H1 (cell line): ENCODE data around the gene RGS9. TPM values are rescaled to one million over a fixed set of nuclear protein-coding genes. Genes with fewer than 3 reads are reported as not detected.

Experiments used
- CTCF ChIA-PET: fragments of 300-600 bp; sonication (Branson Sonifier 250); formaldehyde crosslinking; loops from one replicate; lab custom pipeline; 2021; ENCODE audit not compliant: partially characterized antibody; lab: Charles Lee
- POLR2A ChIA-PET: fragments of 300-600 bp; sonication (Branson Sonifier 250); formaldehyde crosslinking; loops from one replicate; lab custom pipeline; 2021; ENCODE audit warnings: inconsistent platforms; ENCODE audit not compliant: partially characterized antibody; lab: Charles Lee
- DNase-seq, 2 experiments: peaks; one replicate each; pipeline versions ENCODE4 v3.0.0 to v3.0.0-alpha.2; 2010 to 2022; ENCODE audit warnings: low spot score in 2 of 2, low read depth in 1 of 2, mixed read lengths in 1 of 2
- FAIRE-seq: peaks from 2 replicates; lab custom pipeline; 2011; peaks lifted over from hg19 to GRCh38; lab: Jason Lieb, UNC
- H2AFZ ChIP-seq: 2 replicates; pipeline ENCODE4 v1.8.1; 2012; ENCODE audit warnings: low read length, inconsistent platforms
- H2AK5ac ChIP-seq: 2 replicates; pipeline ENCODE4 v1.6.1; 2013; ENCODE audit warnings: low read depth, low read length
- H2BK120ac ChIP-seq: replicated peaks from 2 replicates; pipeline ENCODE3; 2013; ENCODE audit warnings: low read depth, low read length, inconsistent platforms
- H2BK12ac ChIP-seq: 2 replicates; pipeline ENCODE4 v1.6.1; 2013; ENCODE audit warnings: low read depth, low read length
- H2BK15ac ChIP-seq: 2 replicates; pipeline ENCODE4 v1.6.1; 2013; ENCODE audit warnings: low read length
- H2BK20ac ChIP-seq: 2 replicates; pipeline ENCODE4 v1.6.1; 2013; ENCODE audit warnings: low read length
- H2BK5ac ChIP-seq: 2 replicates; pipeline ENCODE4 v1.6.1; 2013; ENCODE audit warnings: low read depth, low read length
- H3K14ac ChIP-seq: 2 replicates; pipeline ENCODE4 v1.6.1; 2013; ENCODE audit warnings: inconsistent platforms; ENCODE audit not compliant: insufficient read length
- H3K18ac ChIP-seq: 2 replicates; pipeline ENCODE4 v1.6.1; 2013; ENCODE audit warnings: low read length; ENCODE audit errors: extremely low read depth
- H3K23ac ChIP-seq: 2 replicates; pipeline ENCODE4 v1.6.1; 2013; ENCODE audit warnings: inconsistent platforms; ENCODE audit not compliant: insufficient read length
- H3K23me2 ChIP-seq: 2 replicates; pipeline ENCODE4 v1.6.1; 2013; ENCODE audit warnings: low read depth, low read length
- H3K27ac ChIP-seq: 2 replicates; pipeline ENCODE4 v1.6.1; 2011; ENCODE audit warnings: low read depth, low read length, inconsistent platforms
- H3K27me3 ChIP-seq, 4 experiments: replicated peaks in 1 of 4; 1 replicate in 1 of 4; 2 replicates in 3 of 4; pipeline versions ENCODE4 v1.6.1 to v1.8.1; 2011 to 2013; ENCODE audit warnings: low read length in 3 of 4, mild to moderate bottlenecking in 3 of 4, inconsistent platforms in 2 of 4, mixed read lengths in 2 of 4, moderate library complexity in 1 of 4; ENCODE audit not compliant: control insufficient read depth in 3 of 4, insufficient read depth in 3 of 4; ENCODE audit errors: extremely low read depth in 1 of 4
- H3K36me3 ChIP-seq, 4 experiments: 2 replicates each; pipeline versions ENCODE4 v1.6.1 to v1.8.1; 2011 to 2013; ENCODE audit warnings: mild to moderate bottlenecking in 4 of 4, low read length in 3 of 4, moderate library complexity in 2 of 4, control low read depth in 1 of 4, inconsistent platforms in 1 of 4; ENCODE audit not compliant: insufficient read depth in 4 of 4, control insufficient read depth in 2 of 4
- H3K4ac ChIP-seq: replicated peaks from 2 replicates; pipeline ENCODE3; 2013; ENCODE audit warnings: low read length, low read depth, mixed read lengths, inconsistent platforms; ENCODE audit not compliant: insufficient read length
- H3K4me1 ChIP-seq, 4 experiments: replicated peaks in 1 of 4; 1 replicate in 1 of 4; 2 replicates in 3 of 4; pipeline versions ENCODE4 v1.6.1 to v1.8.1; 2011 to 2013; ENCODE audit warnings: low read length in 3 of 4, inconsistent platforms in 2 of 4, mixed read lengths in 1 of 4; ENCODE audit not compliant: insufficient read depth in 4 of 4, control insufficient read depth in 3 of 4
- H3K4me2 ChIP-seq, 2 experiments: 2 replicates each; pipeline versions ENCODE4 v1.6.1 to v1.8.1; 2011 to 2013; ENCODE audit warnings: low read depth in 2 of 2, low read length in 2 of 2, control low read depth in 1 of 2, inconsistent platforms in 1 of 2, mild to moderate bottlenecking in 1 of 2; ENCODE audit not compliant: insufficient read depth in 1 of 2
- H3K4me3 ChIP-seq, 4 experiments: fragments of 200-600, 300-600 bp in 1 of 4; sonication (generic), shearing (Covaris generic), sonication (Bioruptor Twin) in 1 of 4; 2 replicates each; pipeline versions ENCODE4 v1.5.1 to v1.8.1; 2011 to 2016; ENCODE audit warnings: low read length in 4 of 4, low read depth in 3 of 4, control low read depth in 2 of 4, inconsistent platforms in 2 of 4, mild to moderate bottlenecking in 2 of 4, mixed read lengths in 1 of 4, moderate library complexity in 1 of 4; ENCODE audit not compliant: insufficient read depth in 2 of 4; ENCODE audit errors: extremely low read depth in 1 of 4
- H3K56ac ChIP-seq: replicated peaks from 2 replicates; pipeline ENCODE3; 2013; ENCODE audit warnings: low read depth, mild to moderate bottlenecking, mixed read lengths, low read length, inconsistent platforms; ENCODE audit not compliant: insufficient read length
- H3K79me1 ChIP-seq: 2 replicates; pipeline ENCODE4 v1.6.1; 2013; ENCODE audit warnings: low read depth, low read length, control low read depth
- H3K79me2 ChIP-seq, 2 experiments: 2 replicates each; pipeline versions ENCODE4 v1.6.1 to v1.8.1; 2012 to 2013; ENCODE audit warnings: low read length in 2 of 2, mild to moderate bottlenecking in 2 of 2, inconsistent platforms in 1 of 2; ENCODE audit not compliant: insufficient read depth in 2 of 2, control insufficient read depth in 1 of 2
- H3K9ac ChIP-seq, 4 experiments: replicated peaks in 1 of 4; 1 replicate in 1 of 4; 2 replicates in 3 of 4; pipeline versions ENCODE4 v1.6.1 to v1.8.1; 2011 to 2013; ENCODE audit warnings: low read depth in 3 of 4, low read length in 3 of 4, control low read depth in 2 of 4, mild to moderate bottlenecking in 2 of 4, moderate library complexity in 2 of 4, inconsistent platforms in 1 of 4; ENCODE audit errors: extremely low read depth in 1 of 4
- H3K9me3 ChIP-seq, 2 experiments: 2 replicates each; pipeline versions ENCODE4 v1.6.1 to v1.8.1; 2012 to 2013; ENCODE audit warnings: mild to moderate bottlenecking in 2 of 2, moderate library complexity in 2 of 2, control low read depth in 1 of 2, inconsistent platforms in 1 of 2, low read depth in 1 of 2, low read length in 1 of 2, mixed read lengths in 1 of 2; ENCODE audit not compliant: insufficient read depth in 2 of 2
- H4K20me1 ChIP-seq, 2 experiments: replicated peaks in 1 of 2; 2 replicates each; pipeline versions ENCODE3 to v1.8.1; 2011 to 2013; ENCODE audit warnings: inconsistent platforms in 2 of 2, low read length in 2 of 2, mild to moderate bottlenecking in 1 of 2; ENCODE audit not compliant: insufficient read depth in 2 of 2, control insufficient read depth in 1 of 2
- H4K5ac ChIP-seq: 2 replicates; pipeline ENCODE4 v1.6.1; 2013; ENCODE audit warnings: low read length, low read depth, mixed read lengths, inconsistent platforms; ENCODE audit not compliant: insufficient read length
- H4K8ac ChIP-seq: 2 replicates; pipeline ENCODE4 v1.8.0; 2013; ENCODE audit warnings: mild to moderate bottlenecking, moderate library complexity, low read length, inconsistent platforms; ENCODE audit not compliant: insufficient read depth; ENCODE audit errors: extremely low read depth
- H4K91ac ChIP-seq: replicated peaks from 2 replicates; pipeline ENCODE3; 2013; ENCODE audit warnings: low read length, mixed read lengths, inconsistent platforms; ENCODE audit not compliant: insufficient read length
- BCL11A ChIP-seq, 2 experiments: IDR thresholded peaks; one replicate each; pipeline ENCODE4 v1.6.1; 2011; ENCODE audit warnings: low read depth in 2 of 2, low read length in 2 of 2, mild to moderate bottlenecking in 2 of 2
- CBX5 ChIP-seq: fragments of 300-800, 300-1000 bp; sonication (generic); IDR thresholded peaks from 2 replicates; pipeline ENCODE4 v1.7.1; 2016; ENCODE audit warnings: antibody characterized with exemption, low read length, low read depth
- CBX8 ChIP-seq: fragments of 300-800, 300-1000 bp; sonication (generic); IDR thresholded peaks from 2 replicates; pipeline ENCODE4 v1.7.1; 2016; ENCODE audit warnings: low read depth, low read length, borderline replicate concordance
- CEBPB ChIP-seq: IDR thresholded peaks from 2 replicates; pipeline ENCODE4 v1.6.1; 2012; ENCODE audit warnings: low read depth, low read length
- EGR1 ChIP-seq: IDR thresholded peaks from 2 replicates; pipeline ENCODE4 v1.6.1; 2011; ENCODE audit warnings: low read depth, low read length, borderline replicate concordance
- MAFK ChIP-seq: IDR thresholded peaks from 2 replicates; pipeline ENCODE4 v1.6.1; 2012; ENCODE audit warnings: low read depth, mild to moderate bottlenecking, improper control_type of control experiment, low read length
- RNF2 ChIP-seq: fragments of 200-900, 300-1000 bp; sonication (generic); IDR thresholded peaks from 2 replicates; pipeline ENCODE4 v1.7.1; 2016; ENCODE audit warnings: borderline replicate concordance, low read depth, mild to moderate bottlenecking, antibody characterized with exemption, low read length; ENCODE audit not compliant: poor library complexity, severe bottlenecking; ENCODE audit errors: missing control alignments
- SRF ChIP-seq: IDR thresholded peaks from 2 replicates; pipeline ENCODE4 v1.6.1; 2011; ENCODE audit warnings: mild to moderate bottlenecking, low read depth, low read length, moderate library complexity
- TCF12 ChIP-seq: IDR thresholded peaks from 2 replicates; pipeline ENCODE4 v1.6.1; 2011; ENCODE audit warnings: low read depth, mild to moderate bottlenecking, low read length
- TEAD4 ChIP-seq: IDR thresholded peaks from 2 replicates; pipeline ENCODE4 v1.6.1; 2012; ENCODE audit warnings: low read depth, low read length, inconsistent platforms, mixed read lengths
- ZNF274 ChIP-seq: IDR thresholded peaks from 2 replicates; pipeline ENCODE4 v1.7.0; 2012; ENCODE audit warnings: low read length, borderline replicate concordance; ENCODE audit errors: extremely low read depth
- WGBS, 2 experiments: shearing (Covaris generic) in 1 of 2; methylation state at CpG; one replicate each; pipeline versions ENCODE4 v1.1.6 to v1.1.7; 2013 to 2015; ENCODE audit warnings: low lambda C conversion rate in 2 of 2, mixed read lengths in 2 of 2, inconsistent platforms in 1 of 2, low coverage in 1 of 2, missing lambda C conversion rate in 1 of 2; ENCODE audit not compliant: insufficient replicate concordance in 2 of 2, insufficient coverage in 1 of 2, insufficient read length in 1 of 2; ENCODE audit errors: extremely low coverage in 1 of 2, missing lambda C conversion rate in 1 of 2; 5-methylcytosine and 5-hydroxymethylcytosine counted together
- polyA plus RNA-seq, 7 experiments: library from polyadenylated mRNA; depleted of rRNA in 3 of 7; stranded (reverse) in 5 of 7; unstranded in 2 of 7; fragments of >200 nt in 5 of 7; fragments of 200-250 nt in 2 of 7; gene quantifications; 1 replicate in 5 of 7; 2 replicates in 1 of 7; 4 replicates in 1 of 7; pipeline versions ENCODE4 v1.2.1 to v1.2.3, GENCODE V29; 2011 to 2013; ENCODE audit warnings: missing spikeins in 2 of 7, mixed read lengths in 2 of 7
- total RNA-seq: library from RNA; stranded (reverse); fragmentation: NEBNext Ultra II Directional; extraction: Animal tissue kit (Norgen Biotek cat#: 25700); gene quantifications from 2 replicates; pipeline ENCODE4 v1.2.1, GENCODE V29; 2021

RGS9 gene
- total and polyA plus RNA-seq, 2 of the 8 experiments (the other 6 are each of a cell fraction or from before 2014, with no cell fraction given), result 8.9 to 20.5 TPM

GRCh38 chr17:65170839-65171238 is 33.7 kb downstream of the RGS9 start:
- Histone ChIP-seq H3K4me1 (peaks cover 0 to 4% (median 0%) of the 10 kb centered on the region in 4 experiments; a peak in 4 of 7 replicates), H3K27me3 (no peaks in the 10 kb centered on the region), H2AK5ac (no peak overlapping the region), H3K23me2 (peaks cover 2% of the 10 kb centered on the region; the same call in 1 of the 2 replicates), H3K14ac (no peak overlapping the region), H3K36me3 (no peaks in the 10 kb centered on the region; a peak in 1 of 8 replicates), H3K56ac (no peak overlapping the region), H3K4me2 (no peak overlapping the region), H4K91ac (no peak overlapping the region), H4K5ac (no peak overlapping the region), H4K8ac (no peak overlapping the region), H2BK20ac (no peak overlapping the region), H2BK120ac (no peak overlapping the region), H3K18ac (no peak overlapping the region), H3K79me2 (no peaks in the 10 kb centered on the region), H3K9ac (no peak overlapping the region), H3K9me3 (no peaks in the 10 kb centered on the region), H2AFZ (no peak overlapping the region), H3K23ac (no peak overlapping the region), H2BK12ac (no peak overlapping the region), H2BK15ac (no peak overlapping the region), H2BK5ac (no peak overlapping the region), H3K79me1 (no peaks in the 10 kb centered on the region; the same call in 1 of the 2 replicates), H3K4me3 (no peak overlapping the region), H3K27ac (no peak overlapping the region), H3K4ac (no peak overlapping the region), H4K20me1 (no peaks in the 10 kb centered on the region)
- TF ChIP-seq EGR1 (no peak), TEAD4 (no peak), CBX5 (no peak), TCF12 (no peak), CBX8 (no peak), ZNF274 (no peak), SRF (no peak), MAFK (no peak), BCL11A (IDR thresholded peaks at IDR 0.05; ENCODE audit: low read depth in 2 of 2, low read length in 2 of 2) (no peak), CEBPB (no peak), RNF2 (no peak)
- FAIRE-seq, result no peak
- WGBS, 2 experiments, result 95% methylated on average over 10 of the region's 10 CpGs; no CpG with 5 or more reads in 1 of the 2 experiments
- no peak for DNase-seq
- CTCF ChIA-PET, result no interaction called here
- POLR2A ChIA-PET, result no interaction called here
